Measurements from ENCODE around the gene ALKBH7. TPM values are rescaled to one million over a fixed set of nuclear protein-coding genes. Genes with fewer than 3 reads are reported as not detected.

The ALKBH7 gene
- total RNA-seq, 1 experiment from 2014 or later = 70.0 TPM

DNA sequence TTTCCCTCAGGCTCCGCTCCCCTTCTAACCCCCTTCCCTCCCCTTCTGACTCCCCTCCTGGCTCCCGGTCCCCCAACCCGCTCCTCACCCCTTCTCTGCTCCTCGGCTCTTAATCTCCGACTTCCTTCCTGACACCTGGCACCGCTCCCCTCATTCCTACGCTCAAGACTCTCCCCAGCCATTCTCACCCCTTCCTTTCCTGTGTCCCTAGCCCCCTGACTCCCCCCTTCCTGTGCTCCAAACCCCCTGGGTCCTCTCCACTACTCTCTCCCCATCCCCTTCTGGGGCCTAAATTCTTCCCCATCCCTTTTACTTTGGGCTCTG is 10.6 kb upstream of the ALKBH7 start:
- intact Hi-C loops (cut with micrococcal nuclease; ENCODE audit: unreplicated experiment) = no loop called here
- peak overlapping the region; percentile 92 for H3K4me3 ChIP-seq (ENCODE audit: low read depth, low read length)
- TF ChIP-seq, protein P1, sequence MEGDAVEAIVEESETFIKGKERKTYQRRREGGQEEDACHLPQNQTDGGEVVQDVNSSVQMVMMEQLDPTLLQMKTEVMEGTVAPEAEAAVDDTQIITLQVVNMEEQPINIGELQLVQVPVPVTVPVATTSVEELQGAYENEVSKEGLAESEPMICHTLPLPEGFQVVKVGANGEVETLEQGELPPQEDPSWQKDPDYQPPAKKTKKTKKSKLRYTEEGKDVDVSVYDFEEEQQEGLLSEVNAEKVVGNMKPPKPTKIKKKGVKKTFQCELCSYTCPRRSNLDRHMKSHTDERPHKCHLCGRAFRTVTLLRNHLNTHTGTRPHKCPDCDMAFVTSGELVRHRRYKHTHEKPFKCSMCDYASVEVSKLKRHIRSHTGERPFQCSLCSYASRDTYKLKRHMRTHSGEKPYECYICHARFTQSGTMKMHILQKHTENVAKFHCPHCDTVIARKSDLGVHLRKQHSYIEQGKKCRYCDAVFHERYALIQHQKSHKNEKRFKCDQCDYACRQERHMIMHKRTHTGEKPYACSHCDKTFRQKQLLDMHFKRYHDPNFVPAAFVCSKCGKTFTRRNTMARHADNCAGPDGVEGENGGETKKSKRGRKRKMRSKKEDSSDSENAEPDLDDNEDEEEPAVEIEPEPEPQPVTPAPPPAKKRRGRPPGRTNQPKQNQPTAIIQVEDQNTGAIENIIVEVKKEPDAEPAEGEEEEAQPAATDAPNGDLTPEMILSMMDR (IDR thresholded peaks at IDR 0.05; ENCODE audit: insufficient read depth in 1 of 2, low read depth in 1 of 2, low read length in 1 of 2, severe bottlenecking in 1 of 2, unreplicated experiment in 1 of 2) = no peak
- DNase-seq = no peak
- no peaks in the 10 kb centered on the region for H3K27me3 Mint-ChIP-seq (ENCODE audit: insufficient read depth, unreplicated experiment)
- no TSS peak for BruUV-seq (replicated peaks)
- ChIA-PET POLR2A (interaction anchor here (1.8 kb wide), 1 partner anchor 11 kb away, joined by 24 read pairs; the partner anchor contains the start of gene ALKBH7), CTCF (interaction anchor here (1.6 kb wide), 1 partner anchor 11 kb away, joined by 11 read pairs; the partner anchor contains the start of gene ALKBH7)
- no peaks in the 10 kb centered on the region for H3K9me3 ChIP-seq
- no peaks in the 10 kb centered on the region for H3K4me1 Mint-ChIP-seq (ENCODE audit: low read depth, unreplicated experiment)
- H3K4me3 Mint-ChIP-seq (ENCODE audit: unreplicated experiment) = peak overlapping the region; percentile 79
- no peaks in the 10 kb centered on the region; the same call in none of the 2 replicates for H3K36me3 ChIP-seq (ENCODE audit: control insufficient read depth, insufficient read depth, low read length)
- H3K27ac Mint-ChIP-seq (ENCODE audit: unreplicated experiment) = peak overlapping the region; percentile 64
- H3K4me1 ChIP-seq = no peaks in the 10 kb centered on the region
- H3K9me3 Mint-ChIP-seq (ENCODE audit: unreplicated experiment) = no peaks in the 10 kb centered on the region
- peaks cover 25% of the 10 kb centered on the region for H3K36me3 Mint-ChIP-seq (ENCODE audit: insufficient read depth, unreplicated experiment)
- H3K27me3 ChIP-seq (replicated peaks; ENCODE audit: control insufficient read depth, insufficient read depth, low read length) = no peaks in the 10 kb centered on the region

DNA sequence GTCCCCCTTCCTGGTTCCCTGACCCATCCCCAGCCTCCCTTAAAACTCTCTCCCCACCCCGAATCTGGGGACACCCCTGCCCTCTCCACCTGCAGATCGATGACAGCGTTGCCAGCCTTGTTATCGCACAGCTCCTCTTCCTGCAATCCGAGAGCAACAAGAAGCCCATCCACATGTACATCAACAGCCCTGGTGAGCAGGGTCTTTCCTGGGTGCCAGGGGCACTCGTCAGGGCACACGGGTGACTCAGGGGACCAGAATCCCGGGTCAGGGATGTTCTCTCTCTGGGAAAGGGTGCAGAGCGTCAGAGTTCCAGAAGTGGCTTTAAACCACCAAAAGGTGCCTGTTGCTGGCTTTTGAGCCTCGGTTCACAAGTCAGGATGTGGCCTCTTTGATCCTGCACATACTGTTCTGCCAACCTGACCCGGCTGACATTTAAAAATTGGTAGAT is 10.2 kb upstream of the ALKBH7 start:
- TF ChIP-seq, protein P1 (IDR thresholded peaks at IDR 0.05; ENCODE audit: insufficient read depth in 1 of 2, low read depth in 1 of 2, low read length in 1 of 2, severe bottlenecking in 1 of 2, unreplicated experiment in 1 of 2) = no peak
- Mint-ChIP-seq H3K9me3 (ENCODE audit: unreplicated experiment) (no peaks in the 10 kb centered on the region), H3K27ac (ENCODE audit: unreplicated experiment) (peak overlapping the region; percentile 64), H3K36me3 (ENCODE audit: insufficient read depth, unreplicated experiment) (peaks cover 25% of the 10 kb centered on the region), H3K4me1 (ENCODE audit: low read depth, unreplicated experiment) (no peaks in the 10 kb centered on the region), H3K27me3 (ENCODE audit: insufficient read depth, unreplicated experiment) (no peaks in the 10 kb centered on the region), H3K4me3 (ENCODE audit: unreplicated experiment) (peak overlapping the region; percentile 79)
- DNase-seq = no peak
- Histone ChIP-seq H3K4me1 (no peaks in the 10 kb centered on the region), H3K36me3 (ENCODE audit: control insufficient read depth, insufficient read depth, low read length) (no peaks in the 10 kb centered on the region; the same call in none of the 2 replicates), H3K27me3 (replicated peaks; ENCODE audit: control insufficient read depth, insufficient read depth, low read length) (no peaks in the 10 kb centered on the region), H3K9me3 (no peaks in the 10 kb centered on the region), H3K4me3 (ENCODE audit: low read depth, low read length) (peak overlapping the region; percentile 92)
- CTCF ChIA-PET = interaction anchor here (1.6 kb wide), 1 partner anchor 10 kb away, joined by 11 read pairs; the partner anchor contains the start of gene ALKBH7
- intact Hi-C loops (cut with micrococcal nuclease; ENCODE audit: unreplicated experiment) = no loop called here
- POLR2A ChIA-PET = interaction anchor here (1.7 to 1.8 kb wide), 2 partner anchors 10 kb away, joined by 11 to 24 read pairs; partner anchors contain the start of gene ALKBH7
- BruUV-seq (replicated peaks) = TSS peak; percentile 65

DNA sequence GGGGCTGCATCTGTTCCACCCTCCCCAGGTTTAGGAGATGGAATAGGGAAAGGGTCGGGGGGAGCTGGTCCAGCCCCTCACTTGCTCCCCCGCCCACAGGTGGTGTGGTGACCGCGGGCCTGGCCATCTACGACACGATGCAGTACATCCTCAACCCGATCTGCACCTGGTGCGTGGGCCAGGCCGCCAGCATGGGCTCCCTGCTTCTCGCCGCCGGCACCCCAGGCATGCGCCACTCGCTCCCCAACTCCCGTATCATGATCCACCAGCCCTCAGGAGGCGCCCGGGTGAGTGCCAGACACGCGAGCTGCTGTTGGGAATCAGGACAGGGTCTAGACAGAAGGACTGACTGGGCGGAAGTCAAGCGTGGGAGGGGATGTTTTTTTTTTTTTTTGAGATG is 8.2 kb upstream of the ALKBH7 start:
- Histone ChIP-seq H3K9me3 (no peaks in the 10 kb centered on the region), H3K4me1 (no peaks in the 10 kb centered on the region), H3K4me3 (ENCODE audit: low read depth, low read length) (no peak overlapping the region), H3K27me3 (replicated peaks; ENCODE audit: control insufficient read depth, insufficient read depth, low read length) (no peaks in the 10 kb centered on the region), H3K36me3 (ENCODE audit: control insufficient read depth, insufficient read depth, low read length) (peaks cover 1% of the 10 kb centered on the region)
- ChIA-PET POLR2A (interaction anchor here (1.7 kb wide), 1 partner anchor 8 kb away, joined by 11 read pairs; the partner anchor contains the start of gene ALKBH7), CTCF (no interaction called here)
- intact Hi-C loops (cut with micrococcal nuclease; ENCODE audit: unreplicated experiment) = no loop called here
- H3K4me3 Mint-ChIP-seq (ENCODE audit: unreplicated experiment) = no peak overlapping the region
- no peaks in the 10 kb centered on the region for H3K4me1 Mint-ChIP-seq (ENCODE audit: low read depth, unreplicated experiment)
- no TSS peak for BruUV-seq (replicated peaks)
- DNase-seq = no peak
- H3K27ac Mint-ChIP-seq (ENCODE audit: unreplicated experiment) = no peak overlapping the region
- no peaks in the 10 kb centered on the region for H3K9me3 Mint-ChIP-seq (ENCODE audit: unreplicated experiment)
- H3K27me3 Mint-ChIP-seq (ENCODE audit: insufficient read depth, unreplicated experiment) = no peaks in the 10 kb centered on the region
- peaks cover 25% of the 10 kb centered on the region for H3K36me3 Mint-ChIP-seq (ENCODE audit: insufficient read depth, unreplicated experiment)
- TF ChIP-seq, protein P1 (IDR thresholded peaks at IDR 0.05; ENCODE audit: insufficient read depth in 1 of 2, low read depth in 1 of 2, low read length in 1 of 2, severe bottlenecking in 1 of 2, unreplicated experiment in 1 of 2) = no peak

All from Caco-2 (cell line).